ENCODE measurements around the gene ZFPL1.

ZFPL1 gene

DNA sequence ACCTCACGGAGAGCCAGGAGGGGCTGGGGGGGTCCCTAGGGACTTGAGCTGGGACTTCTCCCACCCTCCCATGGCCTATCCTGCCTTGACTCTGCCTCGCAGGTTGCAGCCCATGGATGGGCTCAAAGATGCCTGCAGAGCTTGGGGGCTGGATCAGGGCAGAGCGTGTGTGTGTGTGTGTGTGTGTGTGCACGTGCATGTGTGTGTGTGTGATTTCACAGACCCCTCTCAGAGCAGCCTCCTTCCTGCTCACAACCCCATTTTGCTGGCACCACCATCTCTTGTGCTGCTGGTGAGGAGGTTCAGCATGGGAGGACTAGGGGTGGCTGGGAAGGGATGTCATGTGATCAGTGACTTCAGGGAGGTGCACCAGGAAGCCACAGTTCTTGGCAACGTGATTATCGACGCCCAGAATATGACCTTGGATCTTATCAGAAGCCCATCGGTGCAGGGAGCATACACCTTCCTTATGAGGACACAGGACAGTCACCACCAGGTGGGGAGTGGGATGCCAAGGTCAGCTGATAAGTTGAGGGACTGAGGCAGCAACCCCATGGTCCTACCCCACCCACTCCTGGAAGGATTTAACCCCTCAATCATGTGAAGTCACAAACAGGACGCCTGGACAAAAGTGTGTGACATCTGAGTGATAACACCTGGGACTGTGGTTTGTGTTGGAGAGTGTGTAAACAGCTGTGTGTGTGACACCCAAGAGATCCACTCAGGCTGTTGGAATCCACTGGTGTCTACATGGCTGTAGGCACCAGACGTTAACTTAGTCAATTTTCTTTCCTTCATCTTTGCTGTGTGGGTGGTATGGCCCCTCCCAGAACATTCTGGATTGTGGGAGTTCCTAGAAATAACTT, 23.8 kb upstream of the ZFPL1 start:
- no peak for DNase-seq (ENCODE audit: low read depth in 2 of 2)

DNA sequence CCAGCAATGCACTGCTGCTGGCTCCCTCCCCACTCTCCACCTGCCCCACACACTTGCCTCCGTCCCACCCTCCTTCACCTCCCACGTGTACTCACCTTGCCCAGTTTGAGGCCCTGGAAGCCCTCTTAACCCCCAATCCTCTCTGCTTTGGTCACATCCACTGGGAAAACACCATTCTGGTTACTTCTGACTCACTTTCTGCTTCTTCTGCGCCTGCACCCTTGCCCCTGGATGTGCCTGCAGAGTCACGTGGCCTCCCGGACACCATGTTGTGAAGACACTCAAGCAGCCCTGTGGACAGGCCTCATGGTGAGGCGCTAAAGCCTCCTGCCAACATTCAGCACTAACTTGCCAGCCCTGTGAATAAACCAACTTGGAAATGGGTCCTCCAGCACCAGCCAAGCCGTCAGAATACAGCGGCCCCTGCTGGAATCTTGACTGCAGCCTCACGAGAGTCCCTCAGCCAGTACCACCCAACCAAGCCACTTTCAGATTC, 23.1 kb upstream of the ZFPL1 start:
- no peak for DNase-seq (ENCODE audit: low read depth in 2 of 2)

DNA sequence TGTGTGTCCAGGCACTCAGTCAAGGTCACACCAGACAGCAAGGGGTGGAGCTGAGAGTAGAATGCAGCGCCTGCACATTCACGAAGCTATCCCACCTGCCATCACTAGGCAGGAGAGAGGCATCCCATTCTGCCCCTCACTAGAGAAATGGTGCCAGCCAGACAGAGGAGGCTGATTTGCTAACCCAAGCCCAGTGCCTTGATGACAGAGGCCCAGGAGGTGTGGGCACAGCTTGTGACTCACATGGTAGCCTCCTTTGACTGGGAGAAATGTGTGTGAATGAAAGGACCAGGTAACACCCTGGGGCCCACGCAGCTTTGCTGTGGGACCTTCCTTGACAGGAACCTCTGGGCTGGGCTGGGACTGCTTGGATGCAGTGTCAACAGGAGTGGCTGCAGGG, 20.5 kb upstream of the ZFPL1 start:
- no peak for DNase-seq (ENCODE audit: low read depth in 2 of 2)

DNA sequence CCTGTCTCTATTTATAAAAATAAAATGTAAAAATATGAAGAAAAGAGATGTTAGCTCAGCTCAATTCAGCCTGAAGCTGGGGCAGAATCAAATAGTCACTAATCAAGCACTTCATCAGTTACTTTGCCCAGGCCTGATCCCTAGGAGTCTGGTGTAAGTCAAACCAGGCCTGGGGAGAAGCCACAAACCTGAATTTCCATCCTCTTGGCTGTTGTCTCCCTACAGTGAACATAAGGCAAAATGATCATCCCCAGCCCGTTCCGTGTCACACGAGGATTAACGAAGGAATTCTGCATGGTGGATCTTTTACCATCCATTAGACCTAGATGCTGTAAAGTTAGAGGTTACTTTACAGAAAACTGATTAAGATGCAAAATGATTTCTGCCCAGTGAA, 19.2 kb upstream of the ZFPL1 start:
- DNase-seq (ENCODE audit: low read depth in 2 of 2): no peak

DNA sequence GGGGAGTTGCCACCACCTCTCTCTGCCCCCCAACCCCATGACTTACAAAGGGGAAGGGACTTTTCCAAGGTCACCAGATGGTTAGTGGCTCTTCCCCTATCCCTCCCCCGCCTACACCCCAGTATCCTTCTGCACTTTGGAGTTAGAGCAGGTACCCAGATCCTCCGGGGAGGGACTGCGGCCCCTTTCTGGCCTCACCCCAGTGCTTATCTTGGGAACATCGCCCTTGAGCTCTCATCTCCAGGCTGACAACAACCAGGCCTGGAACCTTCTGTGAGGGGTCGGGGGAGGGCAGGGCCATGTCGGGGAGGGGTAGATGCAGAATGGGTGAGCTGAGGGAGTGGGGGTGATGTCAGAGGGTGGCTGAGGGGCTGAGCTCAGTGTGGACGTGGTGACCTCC, 18.2 kb upstream of the ZFPL1 start:
- no peak for DNase-seq (ENCODE audit: low read depth in 2 of 2)

DNA sequence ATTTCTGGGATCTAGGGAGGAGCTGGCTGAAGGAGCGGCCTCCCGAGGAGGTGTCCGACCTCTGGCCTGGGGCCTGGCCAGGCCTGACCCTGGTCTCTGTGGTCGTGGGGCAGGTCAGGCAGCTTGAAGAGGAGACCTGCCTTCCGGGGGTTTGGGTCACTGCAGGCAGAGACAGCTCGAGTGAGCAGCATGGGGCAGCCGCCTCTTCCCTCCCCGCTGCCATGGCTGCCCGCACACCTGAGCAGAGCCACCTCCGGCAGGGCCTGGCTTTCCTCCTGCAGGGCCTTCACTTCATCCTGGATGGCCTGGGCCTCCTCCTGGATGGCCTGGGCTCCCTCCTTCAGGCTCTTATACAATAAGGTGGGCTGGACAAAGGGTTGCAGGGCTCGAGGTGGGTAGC, 17.7 kb upstream of the ZFPL1 start:
- no peak for DNase-seq (ENCODE audit: low read depth in 2 of 2)

DNA sequence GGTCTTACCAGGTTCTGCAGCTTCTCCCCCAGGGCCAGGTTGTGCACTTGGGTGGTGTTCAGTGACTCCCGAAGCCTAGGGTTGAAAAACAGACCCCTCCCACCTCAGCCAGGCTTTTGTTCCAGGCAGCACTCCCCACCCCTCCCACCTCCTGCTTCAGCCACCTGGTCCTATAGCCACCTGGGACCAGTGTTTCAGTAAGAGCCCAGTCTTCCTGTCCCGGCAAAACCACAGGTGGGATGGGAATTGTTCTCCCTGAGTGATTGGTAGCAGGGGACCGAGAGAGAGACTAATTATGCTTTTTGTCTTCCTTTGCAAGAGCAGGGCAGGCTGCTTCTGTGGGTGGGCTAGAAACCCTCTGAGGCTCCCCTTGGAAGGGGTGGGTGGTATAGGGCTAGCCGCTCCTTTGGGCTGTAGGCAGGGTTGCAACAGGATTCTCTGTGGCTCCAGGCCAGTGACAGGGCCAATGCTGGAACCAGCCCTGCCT, 17.2 kb upstream of the ZFPL1 start:
- DNase-seq (ENCODE audit: low read depth in 2 of 2): no peak

DNA sequence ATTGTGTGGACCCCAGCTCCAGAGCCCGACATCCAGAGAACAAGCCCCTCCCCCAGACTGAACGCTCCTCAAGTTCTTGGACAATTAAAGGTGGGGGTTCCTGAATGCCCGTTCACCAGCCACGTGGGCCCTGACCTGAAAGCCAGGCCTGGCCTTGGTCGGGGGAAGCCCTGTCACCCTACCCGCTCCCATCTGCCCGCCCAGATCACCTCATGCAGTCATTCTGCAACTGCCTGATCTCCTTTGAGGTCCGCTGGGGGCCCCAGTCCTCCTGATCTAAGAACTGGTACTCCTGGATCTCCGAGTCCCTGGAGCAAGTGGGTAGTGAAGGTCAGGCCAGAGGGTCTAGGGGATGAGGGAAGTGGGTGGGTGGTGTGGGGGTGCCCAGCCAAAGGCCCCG, 16.6 kb upstream of the ZFPL1 start:
- no peak for DNase-seq (ENCODE audit: low read depth in 2 of 2)

DNA sequence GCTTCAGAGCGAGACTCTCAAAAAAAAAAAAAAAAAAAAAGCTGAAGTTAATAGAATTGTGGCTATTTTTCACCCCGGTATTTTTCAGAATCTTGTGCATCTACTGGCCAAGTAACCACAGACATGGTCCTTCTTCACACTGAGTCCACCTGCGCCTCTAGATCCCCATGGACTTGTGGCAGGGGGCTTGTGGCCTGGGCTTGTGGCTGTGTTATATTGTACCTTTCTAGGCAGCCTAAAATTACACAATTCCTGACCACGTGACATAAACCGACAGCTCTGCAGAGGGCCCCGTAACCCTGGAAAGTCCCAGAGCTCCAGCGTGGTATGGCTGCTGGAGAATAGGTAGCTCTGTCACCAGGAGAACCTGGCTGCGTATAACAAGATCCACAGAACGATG, 14.8 kb upstream of the ZFPL1 start:
- DNase-seq (ENCODE audit: low read depth in 2 of 2): no peak

DNA sequence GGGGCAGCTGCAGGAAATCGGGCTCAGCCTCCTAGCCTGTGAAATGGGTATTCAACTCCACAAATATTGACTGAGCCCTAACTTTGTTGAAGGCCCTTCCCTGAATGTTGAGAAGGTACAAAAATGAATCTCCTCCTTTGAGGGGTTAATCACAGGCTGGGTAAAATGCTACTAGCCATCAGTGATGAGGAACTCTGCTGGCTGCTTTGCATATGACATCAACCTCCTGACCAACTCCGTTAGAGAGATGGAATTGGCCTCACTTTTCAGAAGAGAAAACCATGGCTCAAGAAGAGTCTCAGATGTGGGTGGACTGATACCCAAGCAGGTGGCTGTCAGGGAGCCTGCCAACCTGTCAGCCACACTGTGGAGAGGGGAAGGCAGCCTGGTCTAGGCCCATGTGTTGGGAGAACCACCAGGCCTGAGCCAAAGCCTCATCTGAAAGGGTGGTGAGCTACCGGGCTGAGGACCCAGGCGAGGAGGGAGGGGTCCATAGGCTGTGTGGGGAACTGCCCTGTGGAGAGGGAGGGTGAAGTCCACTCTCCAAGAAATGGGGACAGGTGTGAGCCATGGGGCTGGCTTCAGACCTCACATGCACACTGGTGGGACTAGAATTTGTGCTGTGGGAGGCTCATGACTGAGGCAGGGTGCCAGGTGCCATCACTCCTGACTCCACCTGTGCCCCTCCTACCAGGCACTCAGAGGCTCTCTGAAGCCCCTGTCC, 12.0 kb upstream of the ZFPL1 start:
- no peak for DNase-seq (ENCODE audit: low read depth in 2 of 2)

DNA sequence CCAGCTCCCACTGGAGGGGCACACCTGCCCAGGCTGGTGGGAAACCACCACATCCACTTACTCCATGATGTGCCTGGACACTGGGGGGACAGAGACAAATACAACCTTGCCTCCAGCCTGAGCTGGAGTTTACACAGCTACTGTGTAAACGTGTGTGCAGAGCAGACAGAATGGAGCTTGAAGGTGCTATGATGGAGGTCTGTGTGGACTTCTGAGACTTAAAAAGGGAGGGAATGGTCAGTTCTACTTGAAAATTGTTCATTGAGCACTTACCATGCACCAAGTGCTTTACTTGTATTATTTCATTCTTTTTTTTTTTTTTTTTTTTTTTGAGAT, 11.4 kb upstream of the ZFPL1 start:
- DNase-seq (ENCODE audit: low read depth in 2 of 2): no peak

DNA sequence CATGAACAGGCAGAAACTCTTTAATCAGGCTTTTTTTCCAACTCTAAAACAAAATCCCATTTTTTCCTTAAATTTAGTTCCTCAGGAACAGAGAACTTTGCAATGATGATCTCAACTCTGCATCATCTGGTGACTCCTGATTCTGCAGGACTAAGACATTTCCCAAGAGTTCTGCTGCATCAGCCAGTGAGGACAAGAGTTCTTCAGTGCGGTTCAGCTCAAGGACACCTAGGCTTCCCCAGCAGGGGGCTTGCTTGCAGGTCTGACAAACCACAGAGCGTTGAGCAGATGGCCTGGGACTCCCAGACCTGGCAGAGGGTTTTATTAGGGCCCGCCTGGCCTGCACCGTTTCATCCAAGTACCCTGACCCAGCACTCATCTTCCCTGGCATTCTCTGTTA, 6.6 kb upstream of the ZFPL1 start:
- no peak for DNase-seq (ENCODE audit: low read depth in 2 of 2)

DNA sequence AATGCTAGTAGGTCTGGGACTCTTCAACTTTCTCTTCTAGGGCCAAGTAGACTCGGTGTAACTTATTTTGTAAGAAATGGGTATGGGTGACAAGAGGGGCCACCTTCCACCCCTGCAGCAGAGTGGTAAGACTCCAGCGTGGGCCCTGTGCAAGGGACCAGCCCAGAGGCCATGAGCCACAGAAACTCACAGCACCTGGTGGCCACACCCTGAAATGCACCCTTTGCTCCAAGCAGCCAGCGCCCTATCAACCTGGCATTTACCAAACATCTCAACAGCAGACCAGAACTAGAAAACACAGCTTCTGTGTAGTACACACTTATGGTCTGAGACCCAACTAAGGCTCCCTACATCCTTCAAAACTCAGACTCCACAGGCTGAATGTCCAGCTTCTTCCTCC, 5.9 kb upstream of the ZFPL1 start:
- peak; percentile 53 to 60 for DNase-seq (ENCODE audit: low read depth in 2 of 2)

DNA sequence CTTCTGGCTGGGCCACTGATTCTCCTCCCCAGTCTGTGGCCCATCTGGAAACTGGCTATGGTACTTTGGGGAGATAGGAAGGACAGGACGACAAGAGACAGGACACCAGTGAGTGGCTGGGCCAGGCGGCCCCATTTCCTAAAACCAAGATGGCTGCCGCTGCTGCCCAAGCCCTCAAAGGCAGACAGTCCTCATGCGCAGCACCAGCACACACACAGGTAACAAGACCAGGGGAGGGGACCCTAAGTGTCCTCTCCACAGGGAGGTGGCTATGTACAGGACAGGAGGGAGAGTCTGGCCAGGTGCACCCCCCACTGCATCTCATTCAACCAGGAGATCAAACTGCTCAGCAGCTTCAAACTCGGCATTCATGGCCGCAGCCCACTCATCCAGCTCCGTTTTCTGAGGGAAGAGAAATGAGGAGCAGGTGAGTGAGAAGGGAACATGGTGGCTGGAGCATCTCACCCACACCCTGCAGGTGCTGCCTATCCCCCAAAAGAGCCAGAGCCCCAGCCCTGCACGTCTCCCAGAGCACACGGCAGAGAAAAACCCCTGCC, 5.2 kb upstream of the ZFPL1 start:
- DNase-seq (ENCODE audit: low read depth in 2 of 2): no peak

DNA sequence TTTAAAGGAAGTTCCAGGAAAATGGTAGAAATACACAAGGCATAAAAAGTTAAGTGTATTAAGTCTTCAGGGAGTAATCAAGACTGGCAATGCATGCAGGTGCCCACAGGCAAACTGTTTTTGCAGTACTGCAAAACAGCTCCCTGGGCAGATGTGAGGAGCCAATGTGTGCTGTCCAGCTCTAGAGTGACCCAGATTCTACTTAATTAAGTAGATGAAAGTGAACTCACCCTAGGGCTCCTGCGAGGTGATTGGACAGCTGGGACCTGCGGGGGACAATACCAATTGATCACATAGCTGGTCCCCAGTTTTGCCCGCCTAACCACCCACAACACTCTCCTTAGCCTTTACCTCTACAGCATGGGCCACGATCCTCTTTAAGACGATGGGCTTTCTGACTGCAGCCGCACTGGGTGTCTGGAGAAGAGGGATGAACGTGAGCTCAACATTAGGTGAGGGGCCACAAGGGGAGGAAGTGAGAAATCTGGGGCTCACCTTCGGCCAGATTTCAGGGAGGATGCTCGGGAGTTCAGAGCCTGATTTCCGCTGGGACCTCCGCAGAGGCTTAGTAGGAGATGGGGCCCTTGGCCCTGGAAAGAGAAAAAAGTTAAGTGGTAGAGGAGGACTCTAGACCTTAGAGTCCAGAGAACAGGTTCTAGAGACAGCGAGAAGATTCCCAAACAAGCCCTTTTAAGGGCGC, 738 bp upstream of the ZFPL1 start:
- DNase-seq (ENCODE audit: low read depth in 2 of 2): no peak

DNA sequence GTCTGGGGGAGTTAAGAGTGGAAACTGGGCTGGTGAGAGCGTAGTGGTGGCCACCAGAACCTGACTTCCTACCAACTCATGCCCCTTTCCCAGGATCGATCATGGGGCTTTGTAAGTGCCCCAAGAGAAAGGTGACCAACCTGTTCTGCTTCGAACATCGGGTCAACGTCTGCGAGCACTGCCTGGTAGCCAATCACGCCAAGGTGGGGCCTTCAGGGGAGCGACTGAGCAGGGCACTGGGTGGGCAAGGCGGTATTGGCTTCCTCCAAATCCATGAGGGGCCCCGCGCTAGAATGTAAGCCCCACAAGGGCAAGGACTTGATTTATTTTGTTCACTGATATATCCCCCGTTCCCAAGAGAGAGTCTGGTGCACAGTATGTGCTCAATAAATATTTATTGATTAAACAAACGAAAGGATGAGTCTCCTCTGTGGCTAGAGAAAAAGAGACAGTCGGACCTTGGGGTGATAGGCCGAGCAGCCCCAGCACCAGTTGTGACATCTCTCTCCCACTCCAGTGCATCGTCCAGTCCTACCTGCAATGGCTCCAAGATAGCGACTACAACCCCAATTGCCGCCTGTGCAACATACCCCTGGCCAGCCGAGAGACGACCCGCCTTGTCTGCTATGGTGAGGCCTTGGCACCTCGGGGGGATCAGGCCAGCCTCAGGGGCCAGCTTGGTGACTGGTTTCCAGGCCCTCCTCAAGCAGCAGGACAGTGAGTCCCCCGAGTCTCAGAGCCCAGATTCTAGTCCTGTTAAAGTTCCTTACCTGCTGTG, 765 bp downstream of the ZFPL1 start:
- DNase-seq (ENCODE audit: low read depth in 2 of 2): no peak

DNA sequence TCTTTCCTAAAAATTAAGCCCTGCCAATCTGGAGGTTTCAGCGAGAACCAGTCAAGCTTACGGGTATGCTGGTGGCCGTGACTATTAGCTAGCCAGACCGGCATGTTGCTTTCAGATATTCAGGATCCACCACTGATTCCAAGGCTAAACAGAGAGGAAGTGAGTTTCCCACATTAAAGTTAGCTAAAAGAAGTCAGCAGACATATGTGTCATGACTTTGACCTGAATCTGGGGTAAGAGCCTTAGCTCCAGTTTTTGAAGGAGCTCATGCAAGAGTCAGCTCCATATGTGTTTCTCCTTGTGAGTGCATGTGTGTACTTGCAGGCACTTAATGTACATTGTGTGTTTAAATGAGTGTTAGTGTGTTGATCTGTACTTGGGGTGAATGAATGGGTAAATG, 1.4 kb downstream of the ZFPL1 start:
- no peak for DNase-seq (ENCODE audit: low read depth in 2 of 2)

DNA sequence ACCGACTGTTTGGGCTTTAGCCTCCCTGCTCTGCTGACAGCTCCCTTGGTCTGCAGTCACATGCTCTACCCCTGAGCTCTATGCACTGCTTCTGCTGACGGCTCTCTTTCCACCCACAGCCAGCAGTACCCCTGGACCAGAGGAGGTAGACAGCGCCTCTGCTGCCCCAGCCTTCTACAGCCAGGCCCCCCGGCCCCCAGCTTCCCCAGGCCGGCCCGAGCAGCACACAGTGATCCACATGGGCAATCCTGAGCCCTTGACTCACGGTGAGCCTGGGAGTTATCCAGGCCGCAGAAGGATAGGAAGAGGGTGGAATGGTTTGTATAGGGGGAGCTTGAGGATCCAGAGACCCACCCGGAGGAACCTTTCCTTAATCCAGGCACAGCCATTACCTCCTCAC, 2.8 kb downstream of the ZFPL1 start:
- DNase-seq (ENCODE audit: low read depth in 2 of 2): no peak

DNA sequence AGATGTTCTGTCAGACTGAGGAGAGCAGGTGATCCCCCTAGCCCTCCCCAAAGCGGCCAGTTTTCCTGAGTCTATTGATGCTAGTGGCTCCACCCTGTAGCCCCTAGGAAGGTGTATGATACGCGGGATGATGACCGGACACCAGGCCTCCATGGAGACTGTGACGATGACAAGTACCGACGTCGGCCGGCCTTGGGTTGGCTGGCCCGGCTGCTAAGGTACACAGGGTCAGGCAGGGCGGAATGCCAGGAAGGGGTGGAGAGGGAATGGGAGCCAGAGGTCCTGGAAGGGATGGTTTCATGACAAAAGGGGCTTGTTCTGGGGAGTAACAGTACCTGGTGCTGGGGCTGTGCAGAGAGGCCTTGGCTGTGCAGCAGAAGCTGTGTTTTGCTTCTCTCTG, 3.2 kb downstream of the ZFPL1 start:
- no peak for DNase-seq (ENCODE audit: low read depth in 2 of 2)

DNA sequence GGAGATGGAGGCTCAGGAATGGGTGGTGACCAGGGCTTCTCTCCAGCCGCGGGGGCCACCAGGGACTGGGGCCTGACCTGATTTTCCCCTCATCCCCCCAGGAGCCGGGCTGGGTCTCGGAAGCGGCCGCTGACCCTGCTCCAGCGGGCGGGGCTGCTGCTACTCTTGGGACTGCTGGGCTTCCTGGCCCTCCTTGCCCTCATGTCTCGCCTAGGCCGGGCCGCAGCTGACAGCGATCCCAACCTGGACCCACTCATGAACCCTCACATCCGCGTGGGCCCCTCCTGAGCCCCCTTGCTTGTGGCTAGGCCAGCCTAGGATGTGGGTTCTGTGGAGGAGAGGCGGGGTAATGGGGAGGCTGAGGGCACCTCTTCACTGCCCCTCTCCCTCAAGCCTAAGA, 3.8 kb downstream of the ZFPL1 start:
- DNase-seq (ENCODE audit: low read depth in 2 of 2): no peak

DNA sequence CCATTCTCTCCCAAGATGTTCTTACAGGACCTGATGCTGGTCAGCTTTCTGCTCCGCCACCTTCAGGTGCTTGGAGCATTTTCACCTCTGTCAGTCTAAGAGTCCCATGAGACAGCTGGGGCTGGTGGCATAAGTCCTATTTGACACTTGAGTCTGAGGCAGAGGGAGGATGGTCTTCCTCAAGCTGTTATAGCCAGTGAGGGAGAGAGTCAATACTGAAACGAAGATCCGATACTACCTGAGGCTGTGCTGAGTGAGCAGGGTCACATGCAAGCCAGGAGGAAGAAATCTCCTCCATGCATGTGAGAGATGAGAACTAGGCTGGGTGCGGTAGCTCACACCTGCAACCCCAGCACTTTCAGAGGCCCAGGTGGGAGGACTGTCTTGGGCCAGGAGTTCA, 5.6 kb downstream of the ZFPL1 start:
- no peak for DNase-seq (ENCODE audit: low read depth in 2 of 2)

DNA sequence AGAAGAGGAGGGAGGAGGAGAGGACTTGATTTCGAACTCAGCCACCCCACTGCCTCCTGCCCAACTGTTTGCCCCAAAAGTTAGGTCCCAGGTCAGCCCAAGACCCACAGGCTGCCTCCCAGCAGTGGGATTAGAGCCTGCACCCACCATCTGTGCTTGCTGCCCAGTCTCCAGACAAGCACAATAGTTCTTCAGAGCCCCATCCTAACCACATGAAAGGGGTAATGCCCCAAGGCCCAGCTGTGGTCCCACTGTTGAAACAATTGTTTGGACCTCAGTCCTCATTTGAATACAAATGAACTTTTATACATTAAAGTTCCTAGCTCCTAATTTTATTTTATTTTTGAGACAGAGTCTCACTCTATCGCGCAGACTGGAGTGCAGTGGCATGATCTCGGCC, 6.6 kb downstream of the ZFPL1 start:
- no peak for DNase-seq (ENCODE audit: low read depth in 2 of 2)
